Measurements from ENCODE around the gene PFKFB1.

PFKFB1 gene
- total RNA-seq, result 0.18 to 0.52 reads per million in 2 experiments

- DNase-seq (ENCODE audit: low read depth), result no peak
These were observed at the start of gene PFKFB1 for GRCh38 chrX:54994099-54994498. Gene PFKFB1, minus strand, starts transcription at chrX:54994188. Its CDS starts 181 bp downstream, at chrX:54994007.

GRCh38 chrX:55041514-55041913, 47.5 kb upstream of the PFKFB1 start:
- DNase-seq (ENCODE audit: low read depth), result no peak

- DNase-seq (ENCODE audit: low read depth), result no peak
These were observed 45.5 kb upstream of the PFKFB1 start for GRCh38 chrX:55039471-55039870.

- no peak for DNase-seq (ENCODE audit: low read depth)
These were observed 39.4 kb upstream of the PFKFB1 start for GRCh38 chrX:55033429-55033828.

GRCh38 chrX:55030271-55031205, 36.5 kb upstream of the PFKFB1 start, which contains the start of gene ALAS2:
Gene ALAS2, minus strand, starts transcription at chrX:55030977. Its CDS starts 4,977 bp downstream, at chrX:55026000.
- DNase-seq (ENCODE audit: low read depth), result no peak

- no peak for DNase-seq (ENCODE audit: low read depth)
These were observed 35.3 kb upstream of the PFKFB1 start for GRCh38 chrX:55029291-55029690.

GRCh38 chrX:55028611-55029010, 34.6 kb upstream of the PFKFB1 start:
- no peak for DNase-seq (ENCODE audit: low read depth)

GRCh38 chrX:55028040-55028439, 34.1 kb upstream of the PFKFB1 start:
- DNase-seq (ENCODE audit: low read depth), result no peak

GRCh38 chrX:55026840-55027239, 32.9 kb upstream of the PFKFB1 start:
- no peak for DNase-seq (ENCODE audit: low read depth)

GRCh38 chrX:55026143-55026542, 32.2 kb upstream of the PFKFB1 start:
- no peak for DNase-seq (ENCODE audit: low read depth)

- DNase-seq (ENCODE audit: low read depth), result no peak
These were observed 20.9 kb upstream of the PFKFB1 start for GRCh38 chrX:55014897-55015299.

- no peak for DNase-seq (ENCODE audit: low read depth)
These were observed 17.3 kb upstream of the PFKFB1 start for GRCh38 chrX:55011294-55011693.

GRCh38 chrX:55008571-55009358, 14.8 kb upstream of the PFKFB1 start:
- no peak for DNase-seq (ENCODE audit: low read depth)

- no peak for DNase-seq (ENCODE audit: low read depth)
These were observed 13.7 kb upstream of the PFKFB1 start for GRCh38 chrX:55007656-55008055.

- DNase-seq (ENCODE audit: low read depth), result no peak
These were observed 13.0 kb upstream of the PFKFB1 start for GRCh38 chrX:55006827-55007621.

- no peak for DNase-seq (ENCODE audit: low read depth)
These were observed 11.3 kb upstream of the PFKFB1 start for GRCh38 chrX:55005256-55005655.

GRCh38 chrX:55004231-55004630, 10.2 kb upstream of the PFKFB1 start:
- DNase-seq (ENCODE audit: low read depth), result no peak

- DNase-seq (ENCODE audit: low read depth), result peak; percentile 80
These were observed 6.0 kb upstream of the PFKFB1 start, which contains the start of gene APEX2 for GRCh38 chrX:54999717-55000598. Gene APEX2, plus strand, starts transcription at chrX:55000363. Its CDS starts 60 bp downstream, at chrX:55000423.

GRCh38 chrX:54995621-54996020, 1.6 kb upstream of the PFKFB1 start:
- DNase-seq (ENCODE audit: low read depth), result no peak

GRCh38 chrX:54994668-54995351, 822 bp upstream of the PFKFB1 start:
- DNase-seq (ENCODE audit: low read depth), result no peak

Data from T follicular helper cell (primary cell).